Measurements from ENCODE around the gene ARL14EP.

ARL14EP gene

GRCh38 chr11:30322826-30323710, at the start of gene ARL14EP:
Gene ARL14EP (plus strand): TSS chr11:30323104. CDS start chr11:30330949, 7,845 bp downstream.
- DNase-seq (ENCODE audit: low read depth) = peak; percentile 95

- no peak for DNase-seq (ENCODE audit: low read depth)
Observed at GRCh38 chr11:30277176-30277575, 45.7 kb upstream of the ARL14EP start.

GRCh38 chr11:30279796-30280195, 43.1 kb upstream of the ARL14EP start:
- DNase-seq (ENCODE audit: low read depth) = no peak

- DNase-seq (ENCODE audit: low read depth) = no peak
Observed at GRCh38 chr11:30281476-30282288, 41.2 kb upstream of the ARL14EP start.

- DNase-seq (ENCODE audit: low read depth) = no peak
Observed at GRCh38 chr11:30282289-30282631, 40.6 kb upstream of the ARL14EP start.

- DNase-seq (ENCODE audit: low read depth) = no peak
Observed at GRCh38 chr11:30284836-30285235, 38.1 kb upstream of the ARL14EP start.

GRCh38 chr11:30285416-30286121, 37.3 kb upstream of the ARL14EP start:
- no peak for DNase-seq (ENCODE audit: low read depth)

- DNase-seq (ENCODE audit: low read depth) = no peak
Observed at GRCh38 chr11:30291331-30291730, 31.6 kb upstream of the ARL14EP start.

- DNase-seq (ENCODE audit: low read depth) = no peak
Observed at GRCh38 chr11:30292545-30292944, 30.4 kb upstream of the ARL14EP start.

- no peak for DNase-seq (ENCODE audit: low read depth)
Observed at GRCh38 chr11:30295178-30295885, 27.6 kb upstream of the ARL14EP start.

- DNase-seq (ENCODE audit: low read depth) = no peak
Observed at GRCh38 chr11:30304620-30305019, 18.3 kb upstream of the ARL14EP start.

GRCh38 chr11:30310623-30311022, 12.3 kb upstream of the ARL14EP start:
- no peak for DNase-seq (ENCODE audit: low read depth)

- DNase-seq (ENCODE audit: low read depth) = no peak
Observed at GRCh38 chr11:30311189-30311588, 11.7 kb upstream of the ARL14EP start.

GRCh38 chr11:30312243-30312642, 10.7 kb upstream of the ARL14EP start:
- peak; percentile 23 for DNase-seq (ENCODE audit: low read depth)

- DNase-seq (ENCODE audit: low read depth) = no peak
Observed at GRCh38 chr11:30313580-30313979, 9.3 kb upstream of the ARL14EP start.

- DNase-seq (ENCODE audit: low read depth) = no peak
Observed at GRCh38 chr11:30314625-30315024, 8.3 kb upstream of the ARL14EP start.

GRCh38 chr11:30316237-30316636, 6.7 kb upstream of the ARL14EP start:
- DNase-seq (ENCODE audit: low read depth) = no peak

GRCh38 chr11:30317030-30317429, 5.9 kb upstream of the ARL14EP start:
- DNase-seq (ENCODE audit: low read depth) = no peak

GRCh38 chr11:30321321-30321720, 1.6 kb upstream of the ARL14EP start:
- DNase-seq (ENCODE audit: low read depth) = no peak

- no peak for DNase-seq (ENCODE audit: low read depth)
Observed at GRCh38 chr11:30322191-30322590, 713 bp upstream of the ARL14EP start.

GRCh38 chr11:30326114-30326778, 3.3 kb downstream of the ARL14EP start:
- peak; percentile 80 for DNase-seq (ENCODE audit: low read depth)

Data from amniotic epithelial cell (primary cell).